ENCODE results near the gene SKI. TPM values are rescaled to one million over a fixed set of nuclear protein-coding genes. Genes with fewer than 3 reads are reported as not detected.

SKI gene
- total RNA-seq, 1 donor from 2014 or later, result 78.9 TPM

DNA sequence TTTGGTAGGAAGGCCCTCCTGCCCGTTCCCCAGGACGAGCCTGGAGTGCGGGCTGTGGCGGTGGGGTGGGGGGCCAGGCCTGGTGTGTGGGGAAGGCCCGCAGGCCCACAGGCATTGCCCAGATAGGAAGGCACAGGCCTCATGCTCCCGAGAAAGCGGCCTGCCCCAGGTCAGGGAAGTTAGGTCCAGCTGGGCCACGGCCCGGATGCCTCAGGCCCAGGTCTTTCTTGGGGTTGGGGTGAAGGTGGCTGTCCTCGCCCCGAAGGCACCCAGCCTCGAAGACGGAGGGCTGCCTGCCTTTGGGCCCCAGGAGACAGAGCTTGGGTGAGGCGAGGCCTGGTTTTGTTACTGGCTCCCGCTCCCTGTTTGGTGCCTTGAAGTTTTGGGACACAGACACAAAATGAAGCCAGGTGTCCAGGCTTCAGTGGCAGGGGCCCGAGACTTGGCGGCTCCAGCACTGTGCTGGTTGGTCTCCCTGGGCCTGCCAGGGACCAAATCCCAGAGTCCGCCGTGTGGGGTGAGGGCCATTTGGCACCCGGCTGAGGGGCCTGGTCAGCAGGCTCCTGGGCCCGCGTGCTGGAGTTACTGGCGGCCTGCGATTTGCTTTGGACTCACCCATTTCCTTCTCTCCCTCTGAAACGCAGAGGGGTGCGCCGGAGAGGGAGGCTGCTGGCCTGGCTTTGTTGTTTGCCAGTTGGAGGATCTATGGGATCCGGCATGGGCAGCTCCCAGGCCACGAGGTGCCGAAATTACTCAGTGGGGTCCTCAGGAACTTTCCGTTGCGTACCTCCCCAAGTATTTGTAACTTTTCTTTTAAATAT lies 2.0 kb downstream of the SKI start:
- no peak for DNase-seq (ENCODE audit: low spot score)

DNA sequence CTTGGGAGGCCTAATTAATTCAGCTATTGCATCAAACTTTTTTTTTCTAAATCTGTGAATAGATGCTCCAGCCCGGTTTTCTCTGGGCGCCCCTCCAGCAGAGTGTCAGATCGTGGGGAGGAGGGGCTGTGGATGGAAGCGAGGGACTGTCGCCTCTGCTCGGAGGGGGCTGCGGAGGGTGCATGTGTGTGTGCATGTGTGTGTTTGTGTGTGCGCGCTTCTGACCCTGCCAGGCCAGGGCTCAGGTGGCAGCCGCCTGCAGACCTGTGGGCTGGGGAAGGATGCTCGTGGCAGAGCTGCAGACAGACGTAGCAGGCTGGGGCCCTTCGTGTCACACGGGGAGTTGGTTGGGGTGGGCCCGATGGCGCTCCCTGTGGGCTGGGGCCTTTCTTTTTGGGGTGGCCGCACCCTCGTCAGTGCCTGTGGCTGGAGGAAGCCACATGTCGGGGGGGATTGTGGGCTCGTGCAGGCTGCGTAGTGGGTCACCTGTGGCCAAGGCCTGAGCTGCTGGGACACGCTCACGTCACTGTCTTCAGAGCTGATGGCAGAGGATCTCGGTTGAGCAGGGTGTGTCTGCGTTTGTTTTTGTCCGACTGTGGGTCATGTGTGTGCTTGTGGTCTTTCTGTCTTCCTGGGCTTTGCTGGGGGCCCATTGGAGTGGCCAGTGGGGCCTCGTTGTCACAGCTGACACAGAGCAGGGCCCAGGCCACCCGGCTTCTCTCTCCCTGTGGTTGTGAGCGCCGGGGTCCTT lies 2.8 kb downstream of the SKI start:
- DNase-seq (ENCODE audit: low spot score), result no peak

DNA sequence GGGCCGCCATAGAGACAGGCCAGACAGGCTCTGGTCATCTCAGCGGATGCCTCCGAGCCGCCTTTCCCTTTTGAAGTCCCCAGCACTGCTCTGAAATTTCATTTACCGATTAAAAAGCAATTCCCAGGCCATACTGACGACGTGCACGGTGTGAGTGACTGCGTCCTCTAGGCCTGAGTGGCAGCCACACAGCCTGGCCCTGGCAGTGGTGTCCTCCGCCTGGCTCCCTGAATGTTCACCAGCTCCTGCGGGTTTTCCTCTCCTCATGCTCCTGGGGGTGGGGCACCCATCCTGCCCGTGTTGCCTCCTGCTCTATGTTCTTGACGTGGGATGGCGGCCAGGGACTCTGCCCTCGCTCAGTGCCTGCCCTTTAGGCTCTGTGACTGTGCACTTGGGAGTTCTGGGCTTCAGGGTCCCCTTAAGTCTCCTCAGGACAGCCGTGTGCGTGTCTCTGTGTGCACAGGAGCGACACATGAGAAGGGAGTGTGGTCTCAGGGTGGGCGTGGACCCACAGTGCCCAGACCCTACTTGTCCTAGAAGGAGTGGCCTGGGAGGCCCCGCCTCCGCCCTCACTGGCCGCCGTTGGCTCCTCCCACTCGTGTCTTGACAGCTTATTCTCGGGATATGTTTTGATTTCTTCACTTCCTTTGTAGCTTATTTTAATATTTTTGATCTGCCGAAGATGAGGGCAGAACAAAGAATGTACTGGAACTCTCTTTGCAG lies 3.6 kb downstream of the SKI start:
- DNase-seq (ENCODE audit: low spot score), result peak; percentile 82

DNA sequence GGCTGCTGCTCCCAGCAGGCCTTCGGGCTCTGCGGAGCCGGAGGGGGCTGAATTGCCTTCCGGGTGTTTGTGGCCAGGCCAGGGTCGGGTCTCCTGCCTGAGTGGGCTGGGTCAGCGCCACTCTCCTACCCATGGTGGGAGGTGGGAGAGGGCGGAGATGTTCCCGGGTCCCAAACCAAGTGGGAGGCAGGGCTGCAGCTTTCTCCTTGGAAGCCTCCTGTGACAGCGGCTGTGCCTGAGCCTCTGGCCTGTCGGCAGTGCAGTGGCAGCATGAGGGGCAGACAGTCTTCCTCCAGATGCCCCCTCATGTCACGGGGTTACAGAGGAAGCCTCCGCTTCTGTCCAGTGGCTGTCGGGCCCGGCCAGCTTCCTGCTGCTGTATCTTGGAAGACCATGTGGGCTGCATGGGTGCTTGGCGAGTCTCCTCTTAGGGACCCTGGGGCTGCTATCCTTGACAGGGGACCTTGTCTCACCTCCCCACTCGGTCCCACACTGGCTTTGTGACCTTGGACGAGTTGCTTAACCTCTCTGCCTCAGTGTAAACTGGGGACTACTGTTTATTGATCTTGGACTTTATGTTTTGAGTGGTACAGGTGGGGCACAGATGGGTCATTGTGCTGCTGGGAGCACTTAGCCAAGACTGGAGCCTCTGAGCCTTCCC lies 4.3 kb downstream of the SKI start:
- DNase-seq (ENCODE audit: low spot score), result no peak

GRCh38 chr1:2232916-2233438 lies 4.9 kb downstream of the SKI start:
- no peak for DNase-seq (ENCODE audit: low spot score)

GRCh38 chr1:2233468-2233867 lies 5.3 kb downstream of the SKI start:
- no peak for DNase-seq (ENCODE audit: low spot score)

DNA sequence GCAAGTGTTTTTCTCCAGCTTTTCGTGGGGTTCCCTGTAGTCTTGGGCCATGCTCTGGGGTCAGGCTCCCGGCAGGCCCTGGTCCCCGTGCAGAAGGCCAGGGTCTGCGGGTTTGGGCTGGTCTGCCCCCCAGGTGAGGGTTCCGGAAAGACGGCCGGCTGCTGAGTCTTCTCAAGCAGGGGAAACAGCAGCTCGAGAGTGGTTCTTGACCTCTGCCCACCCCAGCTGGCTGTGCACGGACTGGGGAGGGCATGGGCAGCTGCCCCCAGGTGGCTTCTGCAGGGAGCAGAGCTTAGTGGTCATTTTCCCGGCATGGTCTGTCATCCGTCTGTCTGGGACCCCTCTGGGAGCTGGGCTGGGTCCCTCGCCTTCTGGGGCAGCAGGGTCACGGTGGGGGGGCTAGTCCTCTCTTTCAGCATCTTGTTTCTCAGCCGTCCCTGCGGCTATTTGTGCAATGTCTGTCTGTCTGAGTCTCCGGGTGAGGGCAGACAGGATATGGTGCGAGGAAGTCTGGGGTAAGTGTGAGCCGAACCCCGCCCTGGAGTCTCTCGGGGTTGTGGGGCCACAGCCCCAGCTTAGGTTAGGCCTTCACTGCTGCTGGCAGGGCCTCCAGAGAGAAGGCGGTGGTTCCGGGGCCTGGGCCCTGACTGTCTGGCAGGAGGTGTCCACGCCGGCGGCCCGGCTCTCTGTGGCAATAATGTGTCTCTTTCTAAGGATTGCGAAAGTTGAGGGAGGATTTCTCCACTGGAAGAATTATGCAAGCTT lies 6.1 kb downstream of the SKI start:
- peak; percentile 83 for DNase-seq (ENCODE audit: low spot score)

DNA sequence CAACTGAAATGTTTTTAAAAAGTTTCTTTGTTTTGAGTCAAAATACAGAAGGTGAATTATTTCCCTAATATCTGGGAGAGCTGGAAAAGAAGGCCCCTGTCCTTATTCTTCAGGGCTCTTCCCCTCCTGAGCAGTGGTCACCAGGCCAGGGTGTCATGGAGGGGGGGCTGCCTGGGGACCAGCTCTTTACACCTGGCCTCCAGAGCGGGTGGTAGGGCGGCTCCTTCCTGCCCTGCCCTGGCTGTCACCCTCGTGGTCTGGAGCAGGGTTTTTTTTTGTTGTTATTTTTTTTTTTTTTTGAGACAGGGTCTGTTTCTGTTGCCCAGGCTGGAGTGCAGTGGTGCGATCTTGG lies 6.6 kb downstream of the SKI start:
- no peak for DNase-seq (ENCODE audit: low spot score)

- DNase-seq (ENCODE audit: low spot score), result no peak
Measured at GRCh38 chr1:2235300-2235998, 7.3 kb downstream of the SKI start.

- DNase-seq (ENCODE audit: low spot score), result no peak
Measured at GRCh38 chr1:2236695-2237677, 8.9 kb downstream of the SKI start.

- no peak for DNase-seq (ENCODE audit: low spot score)
Measured at GRCh38 chr1:2237773-2238172, 9.7 kb downstream of the SKI start.

- no peak for DNase-seq (ENCODE audit: low spot score)
Measured at GRCh38 chr1:2238361-2239012, 10.4 kb downstream of the SKI start.

- no peak for DNase-seq (ENCODE audit: low spot score)
Measured at GRCh38 chr1:2239013-2239370, 10.9 kb downstream of the SKI start.

GRCh38 chr1:2239384-2239985 lies 11.4 kb downstream of the SKI start:
- DNase-seq (ENCODE audit: low spot score), result no peak

DNA sequence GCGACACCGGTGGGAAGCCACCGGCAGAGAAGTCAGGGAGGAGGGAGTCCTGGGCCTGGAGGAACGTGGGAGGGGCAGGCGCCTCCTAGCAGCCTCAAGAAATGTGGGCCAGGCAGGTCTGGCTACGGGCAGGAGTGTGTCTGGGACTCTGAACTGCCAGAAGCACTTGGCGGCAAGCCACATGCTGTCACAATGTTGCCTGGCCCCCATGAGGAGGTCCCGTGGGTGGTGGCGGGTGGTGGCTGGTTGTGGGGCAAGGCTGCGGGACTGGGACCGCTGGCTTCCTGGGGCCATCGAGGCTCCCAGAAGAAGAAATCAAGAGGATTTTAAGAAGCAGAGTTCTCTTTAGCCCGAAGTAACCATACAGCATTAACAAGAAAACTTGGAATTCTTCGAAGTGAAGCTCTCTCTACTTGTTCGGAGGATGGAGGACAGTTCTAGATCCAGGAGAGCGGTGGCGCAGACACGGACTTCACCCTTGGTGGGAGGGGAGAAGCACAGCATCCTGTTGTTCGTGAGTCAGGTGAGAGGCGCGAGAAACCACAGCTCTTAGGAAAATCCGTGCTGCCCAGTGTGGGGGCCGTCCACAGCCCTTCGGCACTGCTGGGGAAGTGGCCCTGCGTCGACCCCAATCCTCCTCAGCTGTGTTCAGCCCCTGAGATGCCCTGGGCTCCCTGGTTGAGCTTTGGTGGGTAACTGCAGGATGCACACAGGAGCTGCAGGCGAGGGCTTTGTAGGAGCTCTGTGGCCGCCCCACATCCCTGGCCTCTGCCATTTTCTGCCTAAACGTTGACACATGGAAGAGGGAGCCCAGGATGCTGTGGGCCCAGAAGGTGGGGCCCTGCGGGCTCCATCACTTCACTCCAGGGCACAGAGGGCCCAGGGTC lies 12.4 kb downstream of the SKI start:
- peak; percentile 78 for DNase-seq (ENCODE audit: low spot score)

DNA sequence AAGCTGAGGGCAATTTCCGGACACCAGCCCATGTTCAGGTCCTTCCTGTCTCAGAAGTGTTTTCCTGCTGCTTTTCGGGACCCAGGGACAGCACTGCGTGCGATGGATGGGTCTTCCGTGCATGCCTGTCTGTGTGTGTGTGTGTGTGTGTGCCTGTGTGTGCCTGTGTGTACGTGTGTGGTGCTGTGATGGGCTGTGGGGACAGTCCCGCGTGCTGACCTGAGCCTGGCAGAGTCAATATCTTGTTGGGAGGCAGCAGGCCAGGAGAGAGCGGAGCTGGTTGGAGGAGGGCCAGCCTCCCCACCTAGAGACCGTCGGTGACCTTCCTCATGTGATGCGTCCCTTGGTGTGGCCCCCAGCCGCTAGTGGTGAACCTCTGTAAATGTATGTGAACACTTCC lies 13.7 kb downstream of the SKI start:
- no peak for DNase-seq (ENCODE audit: low spot score)

Data from mucosa of gallbladder (tissue), 1 donor.